Mammary epithelial cell (primary cell): ENCODE results near the gene ELP5.

ENCODE experiments used
- CTCF ChIP-seq, 2 donors: IDR thresholded peaks in 1 of 2; conservative IDR thresholded peaks in 1 of 2; 2 replicates each; pipeline ENCODE4 v1.5.1; 2011 to 2012; ENCODE audit warnings: inconsistent platforms in 2 of 2, low read length in 2 of 2, mild to moderate bottlenecking in 2 of 2, control low read depth in 1 of 2, low read depth in 1 of 2; ENCODE audit not compliant: insufficient read depth in 1 of 2; ENCODE audit errors: extremely low read depth in 1 of 2
- EZH2 ChIP-seq: IDR thresholded peaks from 2 replicates; pipeline ENCODE4 v1.6.1; 2012; ENCODE audit warnings: low read length, inconsistent platforms, borderline replicate concordance

GRCh38 chr17:7281953-7282751 is 30.1 kb downstream of the ELP5 start:
- TF ChIP-seq CTCF (conservative IDR thresholded peaks at IDR 0.05 in 1 of 2, IDR thresholded peaks at IDR 0.05 in 1 of 2; ENCODE audit: extremely low read depth in 1 of 2, insufficient read depth in 1 of 2, low read depth in 1 of 2, low read length in 2 of 2) (no peak), EZH2 (no peak)
